Astrocyte (in vitro differentiated cells and primary cell): ENCODE measurements around the gene SNPH.

ENCODE experiments used
- EZH2 ChIP-seq: IDR thresholded peaks from 2 replicates; pipeline ENCODE4 v1.6.1; 2012; ENCODE audit warnings: mild to moderate bottlenecking, low read length, inconsistent platforms; ENCODE audit not compliant: insufficient read depth
- TF ChIP-seq, protein P1 (sequence below): IDR thresholded peaks from 2 replicates; pipeline ENCODE4 v1.5.1; 2011; ENCODE audit warnings: low read depth, mild to moderate bottlenecking, inconsistent platforms, low read length, moderate library complexity; ENCODE audit not compliant: insufficient read depth

DNA sequence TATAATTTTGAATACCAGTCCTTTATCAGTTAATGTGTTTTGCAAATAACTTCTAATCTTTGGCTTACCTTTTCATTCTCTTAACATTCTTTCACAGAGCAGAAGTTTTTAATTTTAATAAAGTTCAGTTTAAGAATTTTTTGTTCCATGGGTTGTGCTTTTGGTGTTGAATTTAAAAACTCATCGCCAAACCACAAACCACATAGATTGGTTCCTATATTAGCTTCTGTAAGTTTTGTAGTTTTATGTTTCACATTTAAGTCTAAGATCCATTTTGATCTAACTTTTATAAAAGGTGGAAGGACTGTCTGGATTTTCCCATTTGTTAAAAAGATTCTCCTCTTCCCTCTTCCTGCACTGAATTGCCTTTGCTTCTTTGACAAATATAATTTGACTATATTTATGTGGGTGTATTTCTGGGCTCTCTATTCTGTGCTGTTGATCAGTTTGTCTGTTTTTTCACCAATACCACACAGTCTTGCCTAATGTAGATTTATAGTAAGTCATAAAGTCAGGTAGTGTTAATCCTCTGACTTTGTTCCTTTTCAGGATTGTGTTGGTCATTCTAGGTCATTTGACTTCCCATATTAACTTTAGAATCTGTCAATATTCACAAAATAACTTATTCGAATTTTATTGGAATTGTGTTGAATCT lies 80.3 kb downstream of the SNPH start:
- TF ChIP-seq, protein P1, sequence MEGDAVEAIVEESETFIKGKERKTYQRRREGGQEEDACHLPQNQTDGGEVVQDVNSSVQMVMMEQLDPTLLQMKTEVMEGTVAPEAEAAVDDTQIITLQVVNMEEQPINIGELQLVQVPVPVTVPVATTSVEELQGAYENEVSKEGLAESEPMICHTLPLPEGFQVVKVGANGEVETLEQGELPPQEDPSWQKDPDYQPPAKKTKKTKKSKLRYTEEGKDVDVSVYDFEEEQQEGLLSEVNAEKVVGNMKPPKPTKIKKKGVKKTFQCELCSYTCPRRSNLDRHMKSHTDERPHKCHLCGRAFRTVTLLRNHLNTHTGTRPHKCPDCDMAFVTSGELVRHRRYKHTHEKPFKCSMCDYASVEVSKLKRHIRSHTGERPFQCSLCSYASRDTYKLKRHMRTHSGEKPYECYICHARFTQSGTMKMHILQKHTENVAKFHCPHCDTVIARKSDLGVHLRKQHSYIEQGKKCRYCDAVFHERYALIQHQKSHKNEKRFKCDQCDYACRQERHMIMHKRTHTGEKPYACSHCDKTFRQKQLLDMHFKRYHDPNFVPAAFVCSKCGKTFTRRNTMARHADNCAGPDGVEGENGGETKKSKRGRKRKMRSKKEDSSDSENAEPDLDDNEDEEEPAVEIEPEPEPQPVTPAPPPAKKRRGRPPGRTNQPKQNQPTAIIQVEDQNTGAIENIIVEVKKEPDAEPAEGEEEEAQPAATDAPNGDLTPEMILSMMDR: no peak
- TF ChIP-seq EZH2: no peak
